Fibroblast of mammary gland (primary cell): ENCODE data around the gene IRX4.

Experiments
- DNase-seq: peaks from one replicate; pipeline ENCODE4 v3.0.0-alpha.2; 2010; ENCODE audit warnings: low read depth
- H3K4me3 ChIP-seq: 2 replicates; pipeline ENCODE4 v1.5.1; 2011; ENCODE audit warnings: low read depth, mild to moderate bottlenecking, low read length, moderate library complexity; ENCODE audit not compliant: control insufficient read depth
- CTCF ChIP-seq: conservative IDR thresholded peaks from 2 replicates; pipeline ENCODE4 v1.5.1; 2011; ENCODE audit warnings: low read depth, low read length, inconsistent platforms; ENCODE audit not compliant: control insufficient read depth, insufficient read depth

Gene IRX4

GRCh38 chr5:1879292-1880263, 3.1 kb downstream of the IRX4 start:
- H3K4me3 ChIP-seq: no peak overlapping the region
- DNase-seq: no peak
- TF ChIP-seq CTCF: no peak

- TF ChIP-seq CTCF: no peak
- DNase-seq: no peak
- no peak overlapping the region for H3K4me3 ChIP-seq
Observed at GRCh38 chr5:1878050-1878849, 4.5 kb downstream of the IRX4 start.

DNA sequence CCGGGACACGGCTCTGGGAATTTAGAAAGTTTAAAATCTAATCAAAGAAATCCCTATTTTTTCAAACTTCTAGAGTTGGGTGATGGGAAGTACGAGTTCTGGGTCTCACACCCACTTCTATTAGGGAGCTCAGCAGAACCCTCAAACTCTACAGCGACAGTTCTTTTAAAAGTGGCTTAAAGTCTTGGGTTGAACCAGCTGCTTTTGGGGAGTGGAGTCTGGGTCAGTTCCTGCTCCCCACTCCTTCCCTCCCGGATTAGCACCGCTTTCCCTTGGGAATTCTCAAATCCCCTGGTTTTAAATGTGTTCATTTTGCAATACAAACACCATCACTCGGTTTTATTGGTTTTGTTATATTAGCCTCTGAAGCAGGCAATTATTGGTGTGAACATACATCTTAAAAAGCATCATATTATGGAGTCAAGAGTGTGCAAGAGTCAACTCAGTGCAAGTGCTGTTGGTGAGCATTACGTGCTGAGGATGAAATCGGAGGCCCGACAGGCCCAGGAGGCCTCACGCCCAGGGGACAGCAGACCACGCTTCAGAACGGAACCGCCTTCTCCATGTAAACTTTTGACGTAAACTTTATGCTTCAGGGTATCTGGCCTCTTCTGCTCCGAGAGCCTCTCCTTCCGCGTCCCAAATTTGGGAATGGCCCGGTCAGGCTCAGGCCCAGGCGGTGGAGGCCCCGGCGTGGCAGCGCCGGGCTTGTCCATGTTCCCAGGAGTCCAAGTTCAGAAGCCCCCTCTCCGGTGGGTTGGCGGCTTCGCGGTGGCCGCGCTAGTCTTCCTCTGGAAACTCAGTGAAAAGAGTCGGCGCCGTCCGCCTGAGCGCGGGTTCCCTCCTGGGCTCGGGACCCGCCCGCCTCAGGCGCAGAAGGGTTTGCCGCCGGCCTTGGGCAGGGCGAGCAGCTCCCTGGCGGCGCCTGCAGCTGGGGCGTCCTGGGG, 5.3 kb downstream of the IRX4 start:
- no peak for TF ChIP-seq CTCF
- H3K4me3 ChIP-seq: no peak overlapping the region
- no peak for DNase-seq

- H3K4me3 ChIP-seq: no peak overlapping the region
- no peak for DNase-seq
- no peak for TF ChIP-seq CTCF
Observed at GRCh38 chr5:1876660-1877064, 6.1 kb downstream of the IRX4 start.

DNA sequence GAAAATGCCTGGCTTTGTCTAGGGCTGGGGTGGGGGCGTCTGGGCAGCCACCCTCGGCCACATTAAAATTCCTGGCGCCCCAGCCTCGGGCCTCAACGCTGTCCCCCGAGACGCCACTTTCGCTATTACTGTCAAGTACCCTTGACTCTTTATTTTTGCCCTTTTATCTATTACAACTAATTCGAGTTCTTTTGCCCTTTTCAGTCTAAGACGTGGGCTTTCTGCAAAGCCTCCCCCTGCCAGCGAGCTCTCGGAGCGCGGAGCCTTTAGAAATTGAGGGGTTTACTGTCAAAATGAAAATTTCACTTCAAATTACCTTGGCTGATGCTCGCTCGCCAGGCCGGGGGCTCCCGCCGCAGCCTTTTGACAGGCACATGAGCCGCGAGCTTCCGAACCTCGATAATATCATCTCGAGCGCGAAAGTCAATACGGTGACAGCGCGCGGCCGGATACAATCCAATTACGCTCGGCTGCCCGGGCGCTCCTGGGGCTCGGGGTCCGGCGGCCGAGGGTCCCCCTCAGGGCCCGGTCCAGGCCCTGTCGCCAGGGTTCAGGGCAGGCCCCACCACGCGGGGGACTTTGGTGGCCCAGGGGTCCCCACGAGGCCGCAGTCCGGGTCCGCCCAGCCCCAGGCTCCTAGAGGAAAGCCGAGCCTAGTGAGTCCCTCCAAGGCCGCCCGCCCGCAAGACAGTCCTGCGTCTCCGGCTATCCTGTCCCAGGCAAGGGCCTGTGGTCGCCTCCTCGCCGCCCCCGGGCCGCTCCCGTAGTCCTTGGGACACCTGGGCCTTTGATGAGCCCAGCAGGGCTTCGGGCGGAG, 6.7 kb downstream of the IRX4 start:
- no peak overlapping the region for H3K4me3 ChIP-seq

More for the DNA sequence above, 6.7 kb downstream of the IRX4 start:
- TF ChIP-seq CTCF: no peak
- no peak for DNase-seq
